Measurements from ENCODE around the gene TOMM70. TPM values are rescaled to one million over a fixed set of nuclear protein-coding genes. Genes with fewer than 3 reads are reported as not detected.

The TOMM70 gene
- total and polyA plus RNA-seq, 2 of the 13 experiments (the other 11 are each of a cell fraction or from before 2014, with no cell fraction given): 27.0 to 77.2 TPM

GRCh38 chr3:100317912-100318311, 83.0 kb downstream of the TOMM70 start:
- no peaks in the 10 kb centered on the region for H4K20me1 ChIP-seq (ENCODE audit: insufficient read depth, low read length)
- H3K9ac ChIP-seq (ENCODE audit: insufficient read depth, low read depth, low read length): no peak overlapping the region
- intact Hi-C loops (cut with micrococcal nuclease; ENCODE audit: unreplicated experiment): loop anchor here (2.0 to 10.0 kb wide), 2 partner anchors 145 to 397 kb away; no protein-coding TSS in a partner anchor
- H3K36me3 ChIP-seq (replicated peaks in 1 of 2; ENCODE audit: control insufficient read depth in 1 of 2, insufficient read depth in 2 of 2, low read length in 2 of 2): peaks cover 2 to 20% of the 10 kb centered on the region in 2 experiments; a peak in 2 of 5 replicates
- FAIRE-seq (no peak), ATAC-seq (no peak), DNase-seq (ENCODE audit: low spot score) (no peak)
- no peak overlapping the region for H3K27ac ChIP-seq (ENCODE audit: extremely low read length, insufficient read depth, low read length)
- no TSS peak for BruUV-seq (replicated peaks)
- TF ChIP-seq ZNF44 (CRISPR knock-in tag; IDR thresholded peaks at IDR 0.05) (no peak), MXI1 (IDR thresholded peaks at IDR 0.05; ENCODE audit: borderline replicate concordance, low read depth, low read length) (no peak), ZNF264 (CRISPR knock-in tag; IDR thresholded peaks at IDR 0.05) (no peak), ZKSCAN1 (IDR thresholded peaks at IDR 0.05; ENCODE audit: low read length) (no peak), NFIC (IDR thresholded peaks at IDR 0.05; ENCODE audit: low read length) (no peak)
- TF ChIP-seq, protein P1, sequence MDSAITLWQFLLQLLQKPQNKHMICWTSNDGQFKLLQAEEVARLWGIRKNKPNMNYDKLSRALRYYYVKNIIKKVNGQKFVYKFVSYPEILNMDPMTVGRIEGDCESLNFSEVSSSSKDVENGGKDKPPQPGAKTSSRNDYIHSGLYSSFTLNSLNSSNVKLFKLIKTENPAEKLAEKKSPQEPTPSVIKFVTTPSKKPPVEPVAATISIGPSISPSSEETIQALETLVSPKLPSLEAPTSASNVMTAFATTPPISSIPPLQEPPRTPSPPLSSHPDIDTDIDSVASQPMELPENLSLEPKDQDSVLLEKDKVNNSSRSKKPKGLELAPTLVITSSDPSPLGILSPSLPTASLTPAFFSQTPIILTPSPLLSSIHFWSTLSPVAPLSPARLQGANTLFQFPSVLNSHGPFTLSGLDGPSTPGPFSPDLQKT (CRISPR knock-in tag; IDR thresholded peaks at IDR 0.05; ENCODE audit: borderline replicate concordance): no peak
- TF ChIP-seq, protein P2, sequence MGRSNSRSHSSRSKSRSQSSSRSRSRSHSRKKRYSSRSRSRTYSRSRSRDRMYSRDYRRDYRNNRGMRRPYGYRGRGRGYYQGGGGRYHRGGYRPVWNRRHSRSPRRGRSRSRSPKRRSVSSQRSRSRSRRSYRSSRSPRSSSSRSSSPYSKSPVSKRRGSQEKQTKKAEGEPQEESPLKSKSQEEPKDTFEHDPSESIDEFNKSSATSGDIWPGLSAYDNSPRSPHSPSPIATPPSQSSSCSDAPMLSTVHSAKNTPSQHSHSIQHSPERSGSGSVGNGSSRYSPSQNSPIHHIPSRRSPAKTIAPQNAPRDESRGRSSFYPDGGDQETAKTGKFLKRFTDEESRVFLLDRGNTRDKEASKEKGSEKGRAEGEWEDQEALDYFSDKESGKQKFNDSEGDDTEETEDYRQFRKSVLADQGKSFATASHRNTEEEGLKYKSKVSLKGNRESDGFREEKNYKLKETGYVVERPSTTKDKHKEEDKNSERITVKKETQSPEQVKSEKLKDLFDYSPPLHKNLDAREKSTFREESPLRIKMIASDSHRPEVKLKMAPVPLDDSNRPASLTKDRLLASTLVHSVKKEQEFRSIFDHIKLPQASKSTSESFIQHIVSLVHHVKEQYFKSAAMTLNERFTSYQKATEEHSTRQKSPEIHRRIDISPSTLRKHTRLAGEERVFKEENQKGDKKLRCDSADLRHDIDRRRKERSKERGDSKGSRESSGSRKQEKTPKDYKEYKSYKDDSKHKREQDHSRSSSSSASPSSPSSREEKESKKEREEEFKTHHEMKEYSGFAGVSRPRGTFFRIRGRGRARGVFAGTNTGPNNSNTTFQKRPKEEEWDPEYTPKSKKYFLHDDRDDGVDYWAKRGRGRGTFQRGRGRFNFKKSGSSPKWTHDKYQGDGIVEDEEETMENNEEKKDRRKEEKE (IDR thresholded peaks at IDR 0.05): no peak
- no peaks in the 10 kb centered on the region for H3K79me2 ChIP-seq (ENCODE audit: insufficient read depth, low read length)
- no peaks in the 10 kb centered on the region for H3K4me1 ChIP-seq (ENCODE audit: insufficient read depth, low read length)
- no peaks in the 10 kb centered on the region for H3K9me3 ChIP-seq (ENCODE audit: low read length)
- in situ Hi-C loops (cut with HindIII; ENCODE audit: extremely low pct_ligation_motif_present, low pct_unique_long_range_greater_than_20kb): loop anchor here (10.0 kb wide), 1 partner anchor 277 kb away; no protein-coding TSS in a partner anchor
- H3K4me2 ChIP-seq (ENCODE audit: low read depth, low read length): no peak overlapping the region
- no peak overlapping the region for H3K4me3 ChIP-seq (replicated peaks in 1 of 3; ENCODE audit: insufficient read depth in 1 of 3, low read depth in 2 of 3, low read length in 3 of 3)
- WGBS (ENCODE audit: low lambda C conversion rate): 94% methylated on average over 2 of the region's 2 CpGs
- no peak overlapping the region for H2AFZ ChIP-seq (ENCODE audit: low read length)
- ChIA-PET CTCF (ENCODE audit: low intra/inter-chr PET ratio, low total read pairs) (no interaction called here), POLR2A (no interaction called here)
- H3K27me3 ChIP-seq (ENCODE audit: control insufficient read depth in 1 of 2, insufficient read depth in 2 of 2, low read length in 2 of 2): no peaks in the 10 kb centered on the region
